SK-N-SH (cell line): Measurements from ENCODE around the gene PEX16. TPM values are rescaled to one million over a fixed set of nuclear protein-coding genes. Genes with fewer than 3 reads are reported as not detected.

Experiments
- CTCF ChIA-PET: fragments of 300-600, 350-600 bp; formaldehyde crosslinking; extraction: SDS; loops from one replicate; lab custom pipeline; 2021; lab: Yijun Ruan, JAX
- POLR2A ChIA-PET: fragments of 350-600 bp; sonication (Branson Sonifier 250); formaldehyde crosslinking; extraction: SDS; loops from one replicate; lab custom pipeline; 2020; ENCODE audit warnings: antibody characterized with exemption, inconsistent platforms; lab: Yijun Ruan, JAX
- DNase-seq: peaks from one replicate; pipeline ENCODE4 v3.0.0; 2012
- H2AFZ ChIP-seq: fragments of 200-600 bp; sonication (generic); 2 replicates; pipeline ENCODE4 v1.8.1; 2016; ENCODE audit warnings: antibody characterized with exemption, mild to moderate bottlenecking, low read depth
- H3F3A ChIP-seq: fragments of 200-600 bp; sonication (generic); replicated peaks from 2 replicates; pipeline ENCODE3; 2016; ENCODE audit warnings: antibody characterized with exemption, mild to moderate bottlenecking; ENCODE audit not compliant: insufficient read depth
- H3K27ac ChIP-seq, 2 experiments: fragments of 200-500 bp in 1 of 2; fragments of 200-600 bp in 1 of 2; sonication (Bioruptor generic) in 1 of 2; sonication (generic), shearing (Covaris generic) in 1 of 2; 2 replicates each; pipeline versions ENCODE4 v1.5.1 to v1.6.1; 2014 to 2016; ENCODE audit warnings: low read depth in 2 of 2, inconsistent platforms in 1 of 2, low read length in 1 of 2, mild to moderate bottlenecking in 1 of 2, mixed read lengths in 1 of 2
- H3K27me3 ChIP-seq: fragments of 200-600 bp; sonication (generic), shearing (Covaris generic); 2 replicates; pipeline ENCODE4 v1.6.1; 2016; ENCODE audit warnings: mixed run types; ENCODE audit not compliant: insufficient read depth
- H3K36me3 ChIP-seq, 2 experiments: fragments of 200-500 bp in 1 of 2; fragments of 200-600 bp in 1 of 2; sonication (Bioruptor generic) in 1 of 2; sonication (generic) in 1 of 2; replicated peaks in 1 of 2; 2 replicates each; pipeline versions ENCODE3 to v1.5.1; 2014 to 2016; ENCODE audit warnings: low read length in 1 of 2, mild to moderate bottlenecking in 1 of 2; ENCODE audit not compliant: insufficient read depth in 2 of 2, control insufficient read depth in 1 of 2
- H3K4me1 ChIP-seq, 2 experiments: fragments of 200-500 bp in 1 of 2; fragments of 200-600 bp in 1 of 2; sonication (Bioruptor generic) in 1 of 2; sonication (generic), shearing (Covaris generic) in 1 of 2; 2 replicates each; pipeline versions ENCODE4 v1.5.1 to v1.6.1; 2014 to 2016; ENCODE audit warnings: low read depth in 1 of 2, low read length in 1 of 2, mixed run types in 1 of 2; ENCODE audit not compliant: insufficient read depth in 2 of 2, control insufficient read depth in 1 of 2
- H3K4me2 ChIP-seq: fragments of 200-600 bp; sonication (generic), shearing (Covaris generic); 2 replicates; pipeline ENCODE4 v1.6.1; 2017; ENCODE audit warnings: mixed run types
- H3K4me3 ChIP-seq, 2 experiments: fragments of 200-500 bp in 1 of 2; fragments of 200-600 bp in 1 of 2; sonication (Bioruptor generic) in 1 of 2; sonication (generic), shearing (Covaris generic) in 1 of 2; 2 replicates each; pipeline versions ENCODE4 v1.5.1 to v1.8.1; 2014 to 2016; ENCODE audit warnings: low read depth in 2 of 2, inconsistent platforms in 1 of 2, low read length in 1 of 2, mild to moderate bottlenecking in 1 of 2, mixed read lengths in 1 of 2, moderate library complexity in 1 of 2
- H3K79me2 ChIP-seq: fragments of 200-600 bp; sonication (generic); 2 replicates; pipeline ENCODE4 v1.8.1; 2017; ENCODE audit warnings: mild to moderate bottlenecking; ENCODE audit not compliant: insufficient read depth
- H3K9ac ChIP-seq: fragments of 200-600 bp; sonication (generic); 2 replicates; pipeline ENCODE4 v1.6.1; 2017; ENCODE audit warnings: mixed run types
- H3K9me2 ChIP-seq: fragments of 200-600 bp; sonication (generic); 2 replicates; pipeline ENCODE4 v1.6.1; 2017; ENCODE audit warnings: mixed run types
- H3K9me3 ChIP-seq: fragments of 200-600 bp; sonication (generic); 2 replicates; pipeline ENCODE4 v1.6.1; 2017; ENCODE audit warnings: mixed run types, mild to moderate bottlenecking, moderate library complexity
- H4K20me1 ChIP-seq: fragments of 200-600 bp; sonication (generic); 2 replicates; pipeline ENCODE4 v1.6.1; 2017; ENCODE audit warnings: mild to moderate bottlenecking, mixed run types; ENCODE audit not compliant: insufficient read depth
- ELF1 ChIP-seq: IDR thresholded peaks from 2 replicates; pipeline ENCODE4 v1.4.0; 2012
- RXRA ChIP-seq: IDR thresholded peaks from 2 replicates; pipeline ENCODE4 v1.4.0; 2012; ENCODE audit warnings: low read depth, mild to moderate bottlenecking, borderline replicate concordance
- TAF1 ChIP-seq: IDR thresholded peaks from 2 replicates; pipeline ENCODE4 v1.6.1; 2012; ENCODE audit warnings: low read depth, mild to moderate bottlenecking, low read length, moderate library complexity, borderline replicate concordance
- WGBS: methylation state at CpG from one replicate; pipeline ENCODE4 v1.1.6; 2017; ENCODE audit warnings: low lambda C conversion rate; 5-methylcytosine and 5-hydroxymethylcytosine counted together
- polyA plus RNA-seq, 3 experiments: library from polyadenylated mRNA; depleted of rRNA; stranded (reverse); fragments of >200 nt; gene quantifications; 2 replicates each; pipeline ENCODE4 v1.2.3, GENCODE V29; 2012
- TF ChIP-seq, protein P1 (sequence below): IDR thresholded peaks from 2 replicates; pipeline ENCODE4 v1.6.1; 2012; ENCODE audit warnings: mild to moderate bottlenecking, low read depth, low read length, moderate library complexity
- TF ChIP-seq, protein P2 (sequence below): fragments of 150-350 bp; IDR thresholded peaks from 2 replicates; pipeline ENCODE4 v1.6.1; 2017; ENCODE audit warnings: antibody characterized with exemption, low read length, low read depth, borderline replicate concordance

The PEX16 gene
- polyA plus RNA-seq, 1 of the 3 experiments (the other 2 are of a cell fraction) = 46.4 TPM

DNA sequence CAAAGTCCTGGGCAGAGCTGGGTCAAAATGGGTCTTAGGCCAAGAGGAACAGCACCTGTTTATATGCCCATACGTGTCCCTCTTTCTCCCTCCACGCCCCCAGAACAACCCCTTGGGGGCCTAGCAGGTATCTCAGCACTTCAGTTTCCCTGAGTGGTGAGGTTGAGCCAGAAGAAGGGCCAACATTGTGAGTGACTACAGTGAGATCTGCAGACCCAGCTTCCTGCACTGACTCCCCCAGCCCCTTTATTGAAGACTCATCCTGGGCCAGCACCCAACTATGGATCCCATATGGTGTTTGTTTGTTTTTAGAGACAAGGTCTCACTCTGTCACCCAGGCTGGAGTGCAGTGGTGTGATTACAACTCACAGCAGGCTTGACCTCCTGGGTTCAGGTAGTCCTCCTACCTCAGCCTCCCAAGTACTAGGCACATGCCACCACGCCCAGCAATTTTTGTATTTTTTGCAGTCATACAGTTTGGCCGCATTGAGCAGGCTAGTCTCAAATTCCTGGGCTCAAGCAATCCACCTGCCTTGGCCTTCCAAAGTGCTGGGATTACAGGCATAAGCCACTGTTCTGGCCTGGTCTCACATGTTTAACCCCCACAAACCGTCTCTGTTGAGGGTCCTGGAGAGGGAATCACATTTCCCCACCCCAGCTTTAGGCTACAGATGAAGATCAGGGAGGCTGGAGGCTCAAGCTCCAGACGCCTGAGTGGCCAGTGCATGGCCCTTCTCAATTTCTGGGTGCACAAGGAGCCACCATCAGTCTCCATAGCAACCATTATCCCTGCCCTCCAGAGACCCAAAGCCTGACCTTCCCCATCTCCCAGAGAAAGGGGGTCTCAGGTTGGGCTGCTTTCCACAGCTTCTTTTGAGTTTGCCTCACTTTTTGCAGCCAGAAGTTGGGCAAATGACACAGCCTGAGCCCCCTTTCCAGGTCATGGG lies 3.1 kb upstream of the PEX16 start (continued):
- TF ChIP-seq, protein P1, sequence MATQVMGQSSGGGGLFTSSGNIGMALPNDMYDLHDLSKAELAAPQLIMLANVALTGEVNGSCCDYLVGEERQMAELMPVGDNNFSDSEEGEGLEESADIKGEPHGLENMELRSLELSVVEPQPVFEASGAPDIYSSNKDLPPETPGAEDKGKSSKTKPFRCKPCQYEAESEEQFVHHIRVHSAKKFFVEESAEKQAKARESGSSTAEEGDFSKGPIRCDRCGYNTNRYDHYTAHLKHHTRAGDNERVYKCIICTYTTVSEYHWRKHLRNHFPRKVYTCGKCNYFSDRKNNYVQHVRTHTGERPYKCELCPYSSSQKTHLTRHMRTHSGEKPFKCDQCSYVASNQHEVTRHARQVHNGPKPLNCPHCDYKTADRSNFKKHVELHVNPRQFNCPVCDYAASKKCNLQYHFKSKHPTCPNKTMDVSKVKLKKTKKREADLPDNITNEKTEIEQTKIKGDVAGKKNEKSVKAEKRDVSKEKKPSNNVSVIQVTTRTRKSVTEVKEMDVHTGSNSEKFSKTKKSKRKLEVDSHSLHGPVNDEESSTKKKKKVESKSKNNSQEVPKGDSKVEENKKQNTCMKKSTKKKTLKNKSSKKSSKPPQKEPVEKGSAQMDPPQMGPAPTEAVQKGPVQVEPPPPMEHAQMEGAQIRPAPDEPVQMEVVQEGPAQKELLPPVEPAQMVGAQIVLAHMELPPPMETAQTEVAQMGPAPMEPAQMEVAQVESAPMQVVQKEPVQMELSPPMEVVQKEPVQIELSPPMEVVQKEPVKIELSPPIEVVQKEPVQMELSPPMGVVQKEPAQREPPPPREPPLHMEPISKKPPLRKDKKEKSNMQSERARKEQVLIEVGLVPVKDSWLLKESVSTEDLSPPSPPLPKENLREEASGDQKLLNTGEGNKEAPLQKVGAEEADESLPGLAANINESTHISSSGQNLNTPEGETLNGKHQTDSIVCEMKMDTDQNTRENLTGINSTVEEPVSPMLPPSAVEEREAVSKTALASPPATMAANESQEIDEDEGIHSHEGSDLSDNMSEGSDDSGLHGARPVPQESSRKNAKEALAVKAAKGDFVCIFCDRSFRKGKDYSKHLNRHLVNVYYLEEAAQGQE = no peak
- TF ChIP-seq ELF1 = no peak
- TF ChIP-seq, protein P2, sequence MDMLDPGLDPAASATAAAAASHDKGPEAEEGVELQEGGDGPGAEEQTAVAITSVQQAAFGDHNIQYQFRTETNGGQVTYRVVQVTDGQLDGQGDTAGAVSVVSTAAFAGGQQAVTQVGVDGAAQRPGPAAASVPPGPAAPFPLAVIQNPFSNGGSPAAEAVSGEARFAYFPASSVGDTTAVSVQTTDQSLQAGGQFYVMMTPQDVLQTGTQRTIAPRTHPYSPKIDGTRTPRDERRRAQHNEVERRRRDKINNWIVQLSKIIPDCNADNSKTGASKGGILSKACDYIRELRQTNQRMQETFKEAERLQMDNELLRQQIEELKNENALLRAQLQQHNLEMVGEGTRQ = no peak

DNA sequence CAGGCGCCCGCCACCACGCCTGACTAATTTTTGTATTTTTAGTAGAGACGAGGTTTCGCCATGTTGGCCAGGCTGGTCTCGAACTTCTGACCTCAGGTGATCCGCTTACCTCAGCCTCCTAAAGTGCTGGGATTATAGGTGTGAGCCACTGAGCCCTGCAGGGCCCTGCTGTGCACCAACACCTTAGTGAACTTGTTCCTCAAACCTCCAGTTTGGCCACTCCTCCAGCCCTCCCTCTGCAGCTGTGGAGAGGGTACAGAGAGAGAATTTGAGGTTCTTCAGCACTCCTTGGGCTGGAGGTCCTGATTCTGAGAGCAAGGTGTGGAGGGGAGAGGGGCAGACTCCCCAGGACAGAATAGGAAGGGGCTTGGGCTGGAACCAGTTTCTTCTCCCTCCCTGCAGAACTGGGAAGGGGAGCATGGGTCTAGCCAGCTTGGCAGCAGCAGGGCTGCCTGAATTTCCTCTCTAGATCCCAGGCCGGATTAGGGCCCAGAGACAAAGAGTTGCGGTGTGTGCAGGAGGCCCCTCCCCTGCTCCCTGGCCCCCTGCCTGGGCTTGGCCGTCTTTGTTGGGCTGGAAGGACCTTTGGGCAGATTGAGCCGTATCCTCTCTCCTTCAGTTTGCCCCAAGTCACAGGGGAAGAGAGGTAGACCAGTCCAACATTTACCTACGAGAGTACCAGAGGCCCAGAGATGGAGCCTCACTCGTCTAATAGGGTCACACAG lies 2.3 kb upstream of the PEX16 start:
- H3F3A ChIP-seq = peaks cover 4% of the 10 kb centered on the region

More for the DNA sequence above, 2.3 kb upstream of the PEX16 start:
- Histone ChIP-seq H3K4me2 (no peak overlapping the region), H3K9me3 (no peaks in the 10 kb centered on the region), H3K9me2 (no peaks in the 10 kb centered on the region), H3K4me3 (no peak overlapping the region), H3K4me1 (peaks cover 7 to 17% of the 10 kb centered on the region in 2 experiments; a peak in 3 of 4 replicates), H3K9ac (no peak overlapping the region), H2AFZ (no peak overlapping the region), H3K27ac (no peak overlapping the region), H3K79me2 (peaks cover 19% of the 10 kb centered on the region), H3K36me3 (peaks cover 0 to 8% of the 10 kb centered on the region in 2 experiments), H4K20me1 (no peaks in the 10 kb centered on the region), H3K27me3 (no peaks in the 10 kb centered on the region)
- CTCF ChIA-PET = interaction anchor here (0.5 to 6.2 kb wide), 3 partner anchors 47 to 285 kb away, joined by 3 to 35 read pairs (median 3); no protein-coding TSS in a partner anchor
- POLR2A ChIA-PET = no interaction called here
- 83% methylated on average over 13 of the region's 13 CpGs for whole genome bisulfite sequencing
- TF ChIP-seq RXRA = no peak
- TF ChIP-seq TAF1 = no peak
- DNase-seq = peak; percentile 1
